Keratinocyte (primary cell): ENCODE results near the gene DACH1. TPM values are rescaled to one million over a fixed set of nuclear protein-coding genes. Genes with fewer than 3 reads are reported as not detected.

Experiments used
- DNase-seq: peaks from one replicate; pipeline ENCODE4 v3.0.0-alpha.2; 2011; ENCODE audit warnings: low read depth, missing footprints, low spot score
- FAIRE-seq: peaks from 2 replicates; lab custom pipeline; 2011; peaks lifted over from hg19 to GRCh38; lab: Jason Lieb, UNC
- H2AFZ ChIP-seq: 2 replicates; pipeline ENCODE4 v1.6.0; 2012; ENCODE audit warnings: low read length, control low read depth, inconsistent platforms; ENCODE audit not compliant: control insufficient read depth
- H3K27ac ChIP-seq: 2 replicates; pipeline ENCODE4 v1.5.1; 2011; ENCODE audit warnings: low read length; ENCODE audit not compliant: control insufficient read depth, insufficient read depth
- H3K27me3 ChIP-seq: 3 replicates; pipeline ENCODE4 v1.6.0; 2011; ENCODE audit warnings: low read length; ENCODE audit not compliant: control insufficient read depth, insufficient read depth; ENCODE audit errors: extremely low read depth
- H3K36me3 ChIP-seq, 2 experiments: 2 replicates in 1 of 2; 3 replicates in 1 of 2; pipeline ENCODE4 v1.5.1; 2011; ENCODE audit warnings: low read length in 2 of 2, mild to moderate bottlenecking in 1 of 2; ENCODE audit not compliant: control insufficient read depth in 2 of 2, insufficient read depth in 2 of 2; ENCODE audit errors: extremely low read depth in 1 of 2
- H3K4me1 ChIP-seq: 3 replicates; pipeline ENCODE4 v1.5.1; 2011; ENCODE audit warnings: low read length; ENCODE audit not compliant: control insufficient read depth, insufficient read depth; ENCODE audit errors: extremely low read depth
- H3K4me2 ChIP-seq: 3 replicates; pipeline ENCODE4 v1.6.0; 2011; ENCODE audit warnings: low read depth, low read length; ENCODE audit not compliant: control insufficient read depth, insufficient read depth; ENCODE audit errors: extremely low read depth
- H3K4me3 ChIP-seq, 3 experiments: fragments of 200-600 bp in 1 of 3; sonication (generic) in 1 of 3; 2 replicates in 2 of 3; 3 replicates in 1 of 3; pipeline ENCODE4 v1.5.1; 2011 to 2016; ENCODE audit warnings: low read length in 3 of 3, mild to moderate bottlenecking in 3 of 3, control low read depth in 2 of 3, inconsistent platforms in 1 of 3, low read depth in 1 of 3, mixed read lengths in 1 of 3, mixed run types in 1 of 3, moderate library complexity in 1 of 3; ENCODE audit not compliant: control insufficient read depth in 2 of 3, insufficient read depth in 2 of 3; ENCODE audit errors: extremely low read depth in 1 of 3
- H3K79me2 ChIP-seq: 2 replicates; pipeline ENCODE4 v1.6.0; 2012; ENCODE audit warnings: low read length; ENCODE audit not compliant: control insufficient read depth, insufficient read depth
- H3K9ac ChIP-seq: 3 replicates; pipeline ENCODE4 v1.6.0; 2011; ENCODE audit warnings: low read length; ENCODE audit not compliant: control insufficient read depth, insufficient read depth; ENCODE audit errors: extremely low read depth
- H3K9me1 ChIP-seq: 3 replicates; pipeline ENCODE4 v1.6.0; 2011; ENCODE audit warnings: low read length; ENCODE audit not compliant: control insufficient read depth, insufficient read depth; ENCODE audit errors: extremely low read depth
- H3K9me3 ChIP-seq: 2 replicates; pipeline ENCODE4 v1.5.1; 2012; ENCODE audit warnings: low read depth, low read length; ENCODE audit not compliant: control insufficient read depth
- H4K20me1 ChIP-seq: 3 replicates; pipeline ENCODE4 v1.6.0; 2011; ENCODE audit warnings: low read length; ENCODE audit not compliant: control insufficient read depth, insufficient read depth; ENCODE audit errors: extremely low read depth
- EZH2 ChIP-seq: IDR thresholded peaks from one replicate; pipeline ENCODE4 v1.6.1; 2012; ENCODE audit warnings: inconsistent platforms, mild to moderate bottlenecking, low read length, moderate library complexity
- dilution Hi-C: fragments of 300-500 bp; cut with MboI; formaldehyde crosslinking; loops from one replicate; pipeline ENCODE4 v1.7.0; 2020; ENCODE audit warnings: low sequenced_read_pairs; ENCODE audit not compliant: extremely low pct_ligation_motif_present
- polyA plus RNA-seq, 5 experiments: library from polyadenylated mRNA; depleted of rRNA in 3 of 5; stranded (reverse) in 3 of 5; stranded (forward) in 1 of 5; unstranded in 1 of 5; fragments of >200 nt; gene quantifications; 1 replicate in 1 of 5; 2 replicates in 3 of 5; 3 replicates in 1 of 5; pipeline versions ENCODE4 v1.2.1 to v1.2.3, GENCODE V29; 2011 to 2012; ENCODE audit warnings: missing spikeins in 2 of 5, low read depth in 1 of 5, low replicate concordance in 1 of 5
- TF ChIP-seq, protein P1 (sequence below), 3 experiments: IDR thresholded peaks in 1 of 3; conservative IDR thresholded peaks in 1 of 3; optimal IDR thresholded peaks in 1 of 3; 2 replicates in 2 of 3; 3 replicates in 1 of 3; pipeline versions ENCODE3 to v1.5.1; 2011; ENCODE audit warnings: low read length in 3 of 3, mild to moderate bottlenecking in 3 of 3, moderate library complexity in 2 of 3, control low read depth in 1 of 3, inconsistent platforms in 1 of 3; ENCODE audit not compliant: insufficient read depth in 2 of 3; ENCODE audit errors: extremely low read depth in 1 of 3

DACH1 gene
- polyA plus RNA-seq, 1 donor (not counting 4 experiments of a cell fraction or from before 2014, with no cell fraction given), result not detected

DNA sequence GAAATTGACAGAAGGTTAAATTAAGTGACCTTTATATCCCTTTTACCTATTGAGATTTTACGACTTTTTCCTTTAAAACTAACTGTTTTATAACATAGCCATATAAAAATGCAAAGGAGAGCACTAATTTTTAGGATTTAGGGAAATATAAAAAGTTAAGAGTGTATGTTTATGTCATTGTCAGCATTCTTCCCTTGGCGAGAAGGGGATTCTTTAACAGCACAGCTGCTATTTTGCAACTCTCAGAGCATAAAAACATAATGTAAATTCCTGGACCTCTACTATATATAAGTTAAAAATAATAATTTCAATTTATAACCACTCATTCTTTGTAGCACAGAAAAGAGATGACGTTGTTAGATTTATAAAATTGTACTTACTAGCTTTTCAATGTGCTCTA lies 363.2 kb downstream of the DACH1 start:
- H3K27ac ChIP-seq, result no peak overlapping the region
- FAIRE-seq, result no peak
- no peaks in the 10 kb centered on the region for H4K20me1 ChIP-seq
- TF ChIP-seq, protein P1, sequence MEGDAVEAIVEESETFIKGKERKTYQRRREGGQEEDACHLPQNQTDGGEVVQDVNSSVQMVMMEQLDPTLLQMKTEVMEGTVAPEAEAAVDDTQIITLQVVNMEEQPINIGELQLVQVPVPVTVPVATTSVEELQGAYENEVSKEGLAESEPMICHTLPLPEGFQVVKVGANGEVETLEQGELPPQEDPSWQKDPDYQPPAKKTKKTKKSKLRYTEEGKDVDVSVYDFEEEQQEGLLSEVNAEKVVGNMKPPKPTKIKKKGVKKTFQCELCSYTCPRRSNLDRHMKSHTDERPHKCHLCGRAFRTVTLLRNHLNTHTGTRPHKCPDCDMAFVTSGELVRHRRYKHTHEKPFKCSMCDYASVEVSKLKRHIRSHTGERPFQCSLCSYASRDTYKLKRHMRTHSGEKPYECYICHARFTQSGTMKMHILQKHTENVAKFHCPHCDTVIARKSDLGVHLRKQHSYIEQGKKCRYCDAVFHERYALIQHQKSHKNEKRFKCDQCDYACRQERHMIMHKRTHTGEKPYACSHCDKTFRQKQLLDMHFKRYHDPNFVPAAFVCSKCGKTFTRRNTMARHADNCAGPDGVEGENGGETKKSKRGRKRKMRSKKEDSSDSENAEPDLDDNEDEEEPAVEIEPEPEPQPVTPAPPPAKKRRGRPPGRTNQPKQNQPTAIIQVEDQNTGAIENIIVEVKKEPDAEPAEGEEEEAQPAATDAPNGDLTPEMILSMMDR (optimal IDR thresholded peaks at IDR 0.05 in 1 of 3, IDR thresholded peaks at IDR 0.05 in 1 of 3, conservative IDR thresholded peaks at IDR 0.05 in 1 of 3; ENCODE audit: extremely low read depth in 1 of 3, insufficient read depth in 2 of 3, low read length in 3 of 3), result no peak
- TF ChIP-seq EZH2, result no peak
- H3K9ac ChIP-seq, result no peak overlapping the region
- H3K4me3 ChIP-seq, result no peak overlapping the region
- no peaks in the 10 kb centered on the region for H3K4me1 ChIP-seq
- no peak overlapping the region for H3K4me2 ChIP-seq
- DNase-seq, result no peak
- no peaks in the 10 kb centered on the region for H3K9me1 ChIP-seq
- H2AFZ ChIP-seq, result no peak overlapping the region
- H3K27me3 ChIP-seq, result no peaks in the 10 kb centered on the region
- no peaks in the 10 kb centered on the region for H3K79me2 ChIP-seq
- no peaks in the 10 kb centered on the region for H3K9me3 ChIP-seq
- H3K36me3 ChIP-seq, result no peaks in the 10 kb centered on the region
- dilution Hi-C loops, result no loop called here

DNA sequence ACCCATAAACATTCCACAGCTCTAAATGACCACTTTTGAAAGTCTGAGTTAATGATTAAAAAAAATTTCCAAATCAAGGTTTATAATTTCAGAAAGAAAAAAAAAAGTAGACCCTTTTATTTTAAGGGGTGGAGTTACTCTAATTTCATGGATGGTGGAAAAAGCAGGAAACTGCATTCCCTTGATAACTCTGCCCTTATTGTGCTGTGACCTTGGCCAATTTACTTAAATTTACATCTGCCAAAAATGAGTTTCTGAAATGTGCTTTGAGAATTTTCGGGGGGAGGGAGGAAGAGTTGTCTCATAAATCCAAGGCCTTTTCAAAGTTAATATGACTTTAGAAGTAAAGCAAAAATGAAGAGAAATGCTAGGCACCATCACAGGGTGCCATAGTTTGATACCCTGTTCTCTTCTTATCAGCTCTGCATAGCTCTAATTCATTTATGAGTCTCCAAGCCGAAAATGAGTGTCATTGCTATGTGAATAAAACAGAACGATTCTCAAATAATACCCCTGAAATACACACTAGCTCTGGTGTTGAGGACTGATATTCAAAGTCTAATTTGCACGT lies 367.0 kb downstream of the DACH1 start:
- Histone ChIP-seq H3K4me1 (no peaks in the 10 kb centered on the region), H3K27me3 (no peaks in the 10 kb centered on the region), H3K79me2 (no peaks in the 10 kb centered on the region), H3K9me3 (no peaks in the 10 kb centered on the region), H3K36me3 (no peaks in the 10 kb centered on the region), H3K9ac (no peak overlapping the region), H3K4me3 (no peak overlapping the region), H4K20me1 (no peaks in the 10 kb centered on the region), H2AFZ (no peak overlapping the region), H3K9me1 (no peaks in the 10 kb centered on the region), H3K4me2 (no peak overlapping the region), H3K27ac (no peak overlapping the region)
- DNase-seq, result no peak
- TF ChIP-seq, protein P1 (optimal IDR thresholded peaks at IDR 0.05 in 1 of 3, IDR thresholded peaks at IDR 0.05 in 1 of 3, conservative IDR thresholded peaks at IDR 0.05 in 1 of 3; ENCODE audit: extremely low read depth in 1 of 3, insufficient read depth in 2 of 3, low read length in 3 of 3), result no peak
- no peak for TF ChIP-seq EZH2
- dilution Hi-C loops, result no loop called here
- FAIRE-seq, result no peak
